ENCODE data around the gene ZBTB32. TPM values are rescaled to one million over a fixed set of nuclear protein-coding genes. Genes with fewer than 3 reads are reported as not detected.

Gene ZBTB32
- total RNA-seq, 2 donors from 2014 or later, result not detected

DNA sequence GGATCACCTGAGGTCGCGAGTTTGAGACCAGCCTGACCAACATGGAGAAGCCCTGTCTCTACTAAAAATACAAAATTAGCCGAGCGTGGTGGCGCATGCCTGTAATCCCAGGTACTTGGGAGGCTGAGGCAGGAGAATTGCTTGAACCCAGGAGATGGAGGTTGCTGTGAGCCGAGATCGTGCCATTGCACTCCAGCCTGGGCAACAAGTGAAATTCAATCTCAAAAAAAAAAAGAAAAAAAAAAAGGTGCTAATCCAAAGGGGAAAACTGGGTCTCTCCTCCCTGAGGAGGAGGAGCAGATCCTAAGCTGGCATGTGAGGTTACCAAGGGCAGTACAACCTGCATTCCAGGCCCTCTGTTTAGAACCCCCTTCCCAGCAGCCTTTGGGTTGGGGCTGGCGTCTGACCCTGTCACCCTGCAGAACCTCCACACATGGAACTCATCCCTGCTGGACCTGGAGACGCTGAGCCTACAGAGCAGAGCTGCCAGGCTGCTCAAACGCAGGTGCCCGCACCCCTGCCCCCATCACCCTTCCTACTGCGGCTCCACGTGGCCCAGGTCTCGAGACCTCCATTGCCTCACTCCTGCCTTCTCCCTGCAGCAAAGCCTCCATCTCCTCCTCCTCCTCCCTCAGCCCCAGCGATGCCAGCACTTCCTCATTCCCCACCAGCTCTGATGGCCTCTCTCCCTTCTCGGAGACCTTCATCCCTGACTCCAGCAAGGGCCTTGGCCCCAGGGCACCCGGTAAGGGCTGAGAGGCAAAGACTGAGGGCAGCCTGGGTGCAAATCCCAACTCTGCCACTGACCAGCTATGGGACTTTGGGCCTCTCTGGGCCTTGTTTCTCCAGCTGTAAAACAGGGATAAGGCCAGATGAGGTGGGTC lies 60.3 kb downstream of the ZBTB32 start:
- no peak for DNase-seq (ENCODE audit: low spot score)
- Histone ChIP-seq H3K36me3 (peaks cover 29% of the 10 kb centered on the region), H3K4me1 (peaks cover 0 to 8% of the 10 kb centered on the region in 2 donors), H3K9me3 (no peaks in the 10 kb centered on the region), H3K27ac (no peak overlapping the region), H3K4me3 (no peak overlapping the region), H3K27me3 (no peaks in the 10 kb centered on the region)
- TF ChIP-seq, protein P1, sequence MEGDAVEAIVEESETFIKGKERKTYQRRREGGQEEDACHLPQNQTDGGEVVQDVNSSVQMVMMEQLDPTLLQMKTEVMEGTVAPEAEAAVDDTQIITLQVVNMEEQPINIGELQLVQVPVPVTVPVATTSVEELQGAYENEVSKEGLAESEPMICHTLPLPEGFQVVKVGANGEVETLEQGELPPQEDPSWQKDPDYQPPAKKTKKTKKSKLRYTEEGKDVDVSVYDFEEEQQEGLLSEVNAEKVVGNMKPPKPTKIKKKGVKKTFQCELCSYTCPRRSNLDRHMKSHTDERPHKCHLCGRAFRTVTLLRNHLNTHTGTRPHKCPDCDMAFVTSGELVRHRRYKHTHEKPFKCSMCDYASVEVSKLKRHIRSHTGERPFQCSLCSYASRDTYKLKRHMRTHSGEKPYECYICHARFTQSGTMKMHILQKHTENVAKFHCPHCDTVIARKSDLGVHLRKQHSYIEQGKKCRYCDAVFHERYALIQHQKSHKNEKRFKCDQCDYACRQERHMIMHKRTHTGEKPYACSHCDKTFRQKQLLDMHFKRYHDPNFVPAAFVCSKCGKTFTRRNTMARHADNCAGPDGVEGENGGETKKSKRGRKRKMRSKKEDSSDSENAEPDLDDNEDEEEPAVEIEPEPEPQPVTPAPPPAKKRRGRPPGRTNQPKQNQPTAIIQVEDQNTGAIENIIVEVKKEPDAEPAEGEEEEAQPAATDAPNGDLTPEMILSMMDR (IDR thresholded peaks at IDR 0.05), result no peak

Other genes with a start within 250 kb of the ZBTB32 start
- gene KRTDAP, start 214.1 kb upstream of the ZBTB32 start, total RNA-seq, result not detected
- gene DMKN, start 190.9 kb upstream of the ZBTB32 start, total RNA-seq, result 10 to 100 TPM in 1 of 2 donors, 1 to 10 TPM in 1; 6.9 to 52.4 TPM
- gene SBSN, start 176.2 kb upstream of the ZBTB32 start, total RNA-seq, result not detected
- gene GAPDHS, start 171.1 kb upstream of the ZBTB32 start, total RNA-seq, result not detected
- gene TMEM147, start 158.9 kb upstream of the ZBTB32 start, total RNA-seq, result 100 to 1,000 TPM in 1 of 2 donors, 10 to 100 TPM in 1; 93.3 to 106 TPM
- gene ATP4A, start 140.9 kb upstream of the ZBTB32 start, total RNA-seq, result not detected
- gene PMIS2, start 118.4 kb upstream of the ZBTB32 start, total RNA-seq, result not detected
- 1 to 10 TPM; 2.2 to 3.9 TPM for gene HAUS5, start 91.8 kb upstream of the ZBTB32 start, total RNA-seq
- 10 to 100 TPM; 40.4 to 52.4 TPM for gene RBM42, start 75.5 kb upstream of the ZBTB32 start, total RNA-seq
- gene ETV2, start 62.8 kb upstream of the ZBTB32 start, total RNA-seq, result 1 to 10 TPM in 1 of 2 donors, not detected in 1; 1.2 TPM
- gene COX6B1, start 56.2 kb upstream of the ZBTB32 start, total RNA-seq, result 1,000 to 10,000 TPM; 1,397 to 1,663 TPM
- not detected for gene UPK1A, start 38.0 kb upstream of the ZBTB32 start, total RNA-seq
- 10 to 100 TPM; 11.9 to 12.9 TPM for gene KMT2B, start 13.4 kb downstream of the ZBTB32 start, total RNA-seq
- 1 to 10 TPM; 1.8 to 6.4 TPM for gene IGFLR1, start 37.9 kb downstream of the ZBTB32 start, total RNA-seq
- 10 to 100 TPM; 19.9 to 33.1 TPM for gene U2AF1L4, start 40.9 kb downstream of the ZBTB32 start, total RNA-seq
- 10 to 100 TPM; 26.1 to 35.0 TPM for gene PSENEN, start 41.1 kb downstream of the ZBTB32 start, total RNA-seq
- 10 to 100 TPM in 1 of 2 donors, 1 to 10 TPM in 1; 8.9 to 13.6 TPM for gene LIN37, start 44.0 kb downstream of the ZBTB32 start, total RNA-seq
- 100 to 1,000 TPM in 1 of 2 donors, 10 to 100 TPM in 1; 98.4 to 104 TPM for gene HSPB6, start 52.5 kb downstream of the ZBTB32 start, total RNA-seq
- 1 to 10 TPM; 7.2 TPM for gene PROSER3, start 53.6 kb downstream of the ZBTB32 start, total RNA-seq
- gene ARHGAP33, start 71.0 kb downstream of the ZBTB32 start, total RNA-seq, result 1 to 10 TPM; 1.3 to 1.4 TPM
- gene PRODH2, start 108.3 kb downstream of the ZBTB32 start, total RNA-seq, result not detected
- gene NPHS1, start 147.9 kb downstream of the ZBTB32 start, total RNA-seq, result not detected
- under 1 TPM in 1 of 2 donors, not detected in 1; 0.51 TPM for gene KIRREL2, start 152.4 kb downstream of the ZBTB32 start, total RNA-seq
- gene APLP1, start 164.0 kb downstream of the ZBTB32 start, total RNA-seq, result 10 to 100 TPM; 17.5 to 33.6 TPM
- gene NFKBID, start 196.0 kb downstream of the ZBTB32 start, total RNA-seq, result 1 to 10 TPM; 1.3 to 2.1 TPM
- 1 to 10 TPM in 1 of 2 donors, not detected in 1; 3.3 TPM for gene HCST, start 198.0 kb downstream of the ZBTB32 start, total RNA-seq
- gene TYROBP, start 203.7 kb downstream of the ZBTB32 start, total RNA-seq, result 10 to 100 TPM; 26.1 to 85.4 TPM
- gene LRFN3, start 231.8 kb downstream of the ZBTB32 start, total RNA-seq, result 10 to 100 TPM; 10.5 to 13.1 TPM

All from right atrium auricular region (tissue), 2 donors.